Right lobe of liver (tissue), 6 donors: ENCODE measurements around the gene TMEM131L. TPM values are rescaled to one million over a fixed set of nuclear protein-coding genes. Genes with fewer than 3 reads are reported as not detected.

Experiments used
- ATAC-seq, 4 donors: fragments of 200-7000 bp; cut with Tn5 transposase; one replicate each; pipeline ENCODE4 v1.9.1; 2020; ENCODE audit warnings: mild to moderate bottlenecking in 4 of 4, moderate library complexity in 4 of 4
- DNase-seq, 3 donors: peaks; one replicate each; pipeline ENCODE4 v3.0.0-alpha.2; 2020
- H3K27ac ChIP-seq, 3 donors: fragments of 200-600 bp; one replicate each; pipeline ENCODE4 v1.8.0; 2022
- H3K27me3 ChIP-seq, 2 donors: fragments of 200-600 bp; one replicate each; pipeline ENCODE4 v1.8.0; 2022
- H3K36me3 ChIP-seq, 4 donors: fragments of 200-600 bp; sonication (generic) in 1 of 4; one replicate each; pipeline versions ENCODE4 v1.5.1 to v1.8.0; 2017 to 2022; ENCODE audit warnings: control low read depth in 1 of 4
- H3K4me1 ChIP-seq, 4 donors: fragments of 200-600 bp; sonication (generic) in 1 of 4; one replicate each; pipeline versions ENCODE4 v1.5.1 to v1.8.0; 2017 to 2022; ENCODE audit warnings: control low read depth in 1 of 4
- H3K4me3 ChIP-seq, 3 donors: fragments of 200-600 bp; one replicate each; pipeline ENCODE4 v1.8.0; 2022
- H3K9me3 ChIP-seq, 4 donors: fragments of 200-600 bp; sonication (generic) in 1 of 4; one replicate each; pipeline versions ENCODE4 v1.5.1 to v1.8.0; 2017 to 2022; ENCODE audit warnings: control low read depth in 1 of 4
- POLR2A ChIP-seq: fragments of 450-650 bp; IDR thresholded peaks from one replicate; pipeline ENCODE4 v1.6.1; 2017; ENCODE audit warnings: antibody characterized with exemption, mild to moderate bottlenecking
- WGBS: methylation state at CpG from one replicate; pipeline ENCODE4 v1.1.6; 2018; ENCODE audit warnings: low coverage, low lambda C conversion rate; ENCODE audit not compliant: insufficient coverage; ENCODE audit errors: missing lambda C conversion rate; 5-methylcytosine and 5-hydroxymethylcytosine counted together
- intact Hi-C, 2 donors: fragments of 100-400 bp; cut with DNase I; formaldehyde crosslinking; loops; one replicate each; pipeline versions ENCODE4 v1.11.2 to v1.14.1; 2022
- total RNA-seq, 6 experiments: library from RNA; depleted of rRNA in 2 of 6; stranded (reverse); fragments of >200 nt in 2 of 6; fragmentation: NEBNext Ultra II Directional in 3 of 6; extraction: Animal tissue kit (Norgen Biotek cat#: 25700) in 3 of 6; gene quantifications; one replicate each; pipeline versions ENCODE4 v1.1.0 to v1.2.4, GENCODE V29; 2016 to 2023
- TF ChIP-seq, protein P1 (sequence below), 4 donors: fragments of 200-600 bp in 3 of 4; fragments of 450-650 bp in 1 of 4; IDR thresholded peaks; one replicate each; pipeline versions ENCODE4 v1.5.1 to v1.8.0; 2016 to 2022; ENCODE audit warnings: antibody characterized with exemption in 4 of 4, mild to moderate bottlenecking in 2 of 4
- donor health status: DM: no; HTN: yes; CAD: no.
- donor health status: DM: no; HTN: no; CAD: no.
- donor health status: DM: no; HTN: no; CAD: no.
- donor health status: DM: no; HTN: yes; CAD: no.
- donor health status: DM: no; HTN: yes; CAD: no.

The TMEM131L gene
- total RNA-seq, 6 experiments from 2014 or later = 13.2 to 19.6 (median 14.8) TPM

- H3K27me3 ChIP-seq = no peaks in the 10 kb centered on the region
- intact Hi-C loops = no loop called here
- no peak overlapping the region for H3K4me3 ChIP-seq
- TF ChIP-seq, protein P1, sequence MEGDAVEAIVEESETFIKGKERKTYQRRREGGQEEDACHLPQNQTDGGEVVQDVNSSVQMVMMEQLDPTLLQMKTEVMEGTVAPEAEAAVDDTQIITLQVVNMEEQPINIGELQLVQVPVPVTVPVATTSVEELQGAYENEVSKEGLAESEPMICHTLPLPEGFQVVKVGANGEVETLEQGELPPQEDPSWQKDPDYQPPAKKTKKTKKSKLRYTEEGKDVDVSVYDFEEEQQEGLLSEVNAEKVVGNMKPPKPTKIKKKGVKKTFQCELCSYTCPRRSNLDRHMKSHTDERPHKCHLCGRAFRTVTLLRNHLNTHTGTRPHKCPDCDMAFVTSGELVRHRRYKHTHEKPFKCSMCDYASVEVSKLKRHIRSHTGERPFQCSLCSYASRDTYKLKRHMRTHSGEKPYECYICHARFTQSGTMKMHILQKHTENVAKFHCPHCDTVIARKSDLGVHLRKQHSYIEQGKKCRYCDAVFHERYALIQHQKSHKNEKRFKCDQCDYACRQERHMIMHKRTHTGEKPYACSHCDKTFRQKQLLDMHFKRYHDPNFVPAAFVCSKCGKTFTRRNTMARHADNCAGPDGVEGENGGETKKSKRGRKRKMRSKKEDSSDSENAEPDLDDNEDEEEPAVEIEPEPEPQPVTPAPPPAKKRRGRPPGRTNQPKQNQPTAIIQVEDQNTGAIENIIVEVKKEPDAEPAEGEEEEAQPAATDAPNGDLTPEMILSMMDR (IDR thresholded peaks at IDR 0.05) = no peak
- no peak for TF ChIP-seq POLR2A
- H3K36me3 ChIP-seq = no peaks in the 10 kb centered on the region
- ATAC-seq = no peak
- DNase-seq = no peak
- WGBS = 76% methylated on average over 3 of the region's 4 CpGs
- no peaks in the 10 kb centered on the region for H3K4me1 ChIP-seq
- H3K9me3 ChIP-seq = no peaks in the 10 kb centered on the region
- no peak overlapping the region for H3K27ac ChIP-seq
Observed at GRCh38 chr4:153426207-153426885, 39.8 kb upstream of the TMEM131L start.

DNA sequence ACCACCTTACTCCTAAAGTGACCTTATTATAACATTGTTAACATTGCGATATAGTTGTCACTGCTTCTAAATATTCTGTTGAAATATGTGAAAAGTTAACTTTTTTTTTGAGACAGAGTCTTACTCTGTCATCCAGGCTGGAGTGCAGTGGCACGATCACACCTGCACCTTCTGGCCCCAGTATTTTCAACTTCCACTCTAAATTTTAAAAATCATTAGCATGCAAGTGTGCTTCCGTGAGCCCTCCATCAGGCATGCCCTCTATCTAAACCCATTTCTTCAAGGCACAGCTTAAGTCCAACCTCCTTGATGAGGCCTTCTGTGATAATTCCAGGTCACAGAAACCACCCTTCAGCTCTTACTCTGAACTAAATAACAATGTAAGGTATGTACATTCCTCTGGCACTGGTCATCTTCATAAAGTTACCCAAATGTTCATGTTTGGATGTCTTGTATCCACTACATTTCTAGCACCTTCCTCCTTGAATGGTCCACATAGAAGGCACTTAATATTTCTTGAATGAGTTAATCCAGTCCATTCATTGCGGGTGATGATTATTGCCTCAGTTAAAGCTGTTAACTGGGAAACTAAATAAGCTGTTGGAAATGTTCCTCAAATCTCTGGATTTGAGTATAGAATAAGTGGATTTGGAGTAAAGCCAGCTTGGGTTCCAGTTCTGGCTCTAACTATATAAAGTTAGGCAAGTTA lies 38.6 kb upstream of the TMEM131L start:
- Histone ChIP-seq H3K9me3 (no peaks in the 10 kb centered on the region), H3K4me1 (no peaks in the 10 kb centered on the region), H3K4me3 (no peak overlapping the region), H3K27ac (no peak overlapping the region), H3K27me3 (no peaks in the 10 kb centered on the region), H3K36me3 (no peaks in the 10 kb centered on the region)
- WGBS = 93% methylated on average over 4 of the region's 4 CpGs
- no peak for TF ChIP-seq POLR2A
- TF ChIP-seq, protein P1 (IDR thresholded peaks at IDR 0.05) = no peak
- no peak for DNase-seq
- intact Hi-C loops = no loop called here
- ATAC-seq = no peak

DNA sequence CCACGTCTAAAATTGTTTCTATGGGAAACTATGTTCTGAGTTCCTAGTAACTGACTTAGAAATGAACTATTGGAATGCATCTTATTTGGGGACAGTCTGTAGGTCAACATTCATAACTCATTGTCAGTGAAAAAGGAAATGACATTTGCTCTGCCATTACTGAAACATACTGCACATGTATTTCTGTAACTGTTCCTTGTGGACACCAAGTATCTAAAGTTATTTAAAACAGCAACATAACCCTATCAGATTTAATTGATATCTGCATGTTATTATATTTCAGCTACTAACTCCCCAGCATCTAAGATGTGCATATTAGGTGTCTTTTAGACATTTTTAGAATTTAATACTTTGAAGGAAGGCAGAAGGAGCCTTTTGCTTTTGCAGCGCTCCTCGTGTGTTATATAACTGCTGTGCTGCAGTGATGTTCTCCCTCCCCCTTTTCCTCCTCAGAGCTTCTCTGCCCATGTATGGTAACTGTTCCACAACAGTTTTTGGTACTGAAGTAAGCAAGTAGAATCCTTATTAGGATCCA lies 37.2 kb upstream of the TMEM131L start:
- Histone ChIP-seq H3K4me1 (no peaks in the 10 kb centered on the region), H3K27ac (no peak overlapping the region), H3K36me3 (no peaks in the 10 kb centered on the region), H3K9me3 (no peaks in the 10 kb centered on the region), H3K27me3 (no peaks in the 10 kb centered on the region), H3K4me3 (no peak overlapping the region)
- ATAC-seq = no peak
- intact Hi-C loops = no loop called here
- 64% methylated on average over 3 of the region's 3 CpGs for WGBS
- TF ChIP-seq, protein P1 (IDR thresholded peaks at IDR 0.05) = no peak
- no peak for TF ChIP-seq POLR2A
- DNase-seq = no peak

DNA sequence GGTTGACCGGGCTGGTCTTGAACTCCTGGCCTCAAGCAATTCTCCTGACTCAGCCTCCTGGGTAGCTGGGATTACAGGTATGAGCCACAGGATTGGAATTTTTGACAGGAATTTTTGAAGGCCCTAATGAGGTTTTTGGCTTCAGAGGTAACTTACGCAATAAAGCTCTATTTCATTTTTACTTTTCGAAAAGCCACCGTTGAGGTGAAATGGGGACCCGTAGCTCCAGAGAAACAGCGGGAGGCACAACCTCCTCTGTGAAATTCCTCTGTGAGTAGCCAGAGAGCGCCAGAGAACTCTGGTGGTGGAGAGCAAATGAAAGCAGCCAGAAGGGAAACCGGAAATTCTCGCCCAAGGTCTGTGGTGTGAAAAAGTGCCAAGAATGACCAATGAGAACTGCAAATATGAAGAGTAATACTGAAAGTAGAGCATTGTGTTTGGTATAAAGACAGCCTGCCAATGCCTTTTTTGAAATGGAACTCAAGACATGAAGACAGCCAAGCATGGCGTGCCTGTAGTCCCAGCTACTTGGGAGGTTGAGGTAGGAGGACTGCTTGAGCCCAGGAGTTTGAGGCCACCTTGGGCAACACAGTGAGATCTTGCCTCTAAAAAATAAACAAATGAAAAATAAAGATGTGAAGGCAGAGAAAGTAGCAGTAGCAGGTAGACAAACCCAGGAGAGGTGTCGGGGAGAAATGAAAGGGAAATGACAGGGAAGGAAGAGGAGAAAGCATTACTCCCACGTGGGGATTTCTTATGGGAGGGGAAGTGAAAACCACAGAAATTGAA lies 33.0 kb upstream of the TMEM131L start:
- WGBS = 16% methylated on average over 12 of the region's 12 CpGs
- peak; percentile 99 for ATAC-seq
- Histone ChIP-seq H3K27ac (peak overlapping the region; percentile 32 to 83 (median 68)), H3K36me3 (no peaks in the 10 kb centered on the region), H3K9me3 (no peaks in the 10 kb centered on the region), H3K4me3 (peak overlapping the region in 2 of 3 donors; percentile 19 to 28), H3K27me3 (no peaks in the 10 kb centered on the region), H3K4me1 (no peaks in the 10 kb centered on the region)
- intact Hi-C loops = loop anchor here in 1 of 2 donors (10.0 kb wide), 1 partner anchor 142 kb away; no protein-coding TSS in a partner anchor
- peak; percentile 75 to 87 (median 77) for DNase-seq
- TF ChIP-seq, protein P1 (IDR thresholded peaks at IDR 0.05) = peak; percentile 81 to 96 (median 86)
- TF ChIP-seq POLR2A = no peak
